HepG2 (cell line): Measurements from ENCODE around the gene PSMA7. TPM values are rescaled to one million over a fixed set of nuclear protein-coding genes. Genes with fewer than 3 reads are reported as not detected.

Experiments
- BRCA1 ChIP-seq: sonication (generic); formaldehyde crosslinking; IDR thresholded peaks from 2 replicates; pipeline ENCODE4 v1.4.0; 2020; ENCODE audit warnings: missing genetic modification reagents
- HNRNPUL1 ChIP-seq: fragments of 200-400 bp; formaldehyde crosslinking; IDR thresholded peaks from 2 replicates; pipeline ENCODE4 v1.6.1; 2017; ENCODE audit warnings: low read depth, mild to moderate bottlenecking, low read length, moderate library complexity
- MEF2D ChIP-seq: sonication (generic); formaldehyde crosslinking; IDR thresholded peaks from 2 replicates; pipeline ENCODE4 v1.5.1; 2020; ENCODE audit warnings: mild to moderate bottlenecking, missing genetic modification reagents
- MXI1 ChIP-seq: IDR thresholded peaks from 3 replicates; pipeline ENCODE4 v1.6.1; 2012; ENCODE audit warnings: low read depth, low read length, inconsistent platforms, borderline replicate concordance
- NFKB2 ChIP-seq: sonication (generic); formaldehyde crosslinking; IDR thresholded peaks from 2 replicates; pipeline ENCODE4 v1.4.0; 2020; ENCODE audit warnings: missing genetic modification reagents, borderline replicate concordance
- RBM22 ChIP-seq: fragments of 200-400 bp; formaldehyde crosslinking; optimal IDR thresholded peaks from 2 replicates; pipeline ENCODE3; 2017; ENCODE audit warnings: mild to moderate bottlenecking, low read length, moderate library complexity
- SNAPC2 ChIP-seq: sonication (generic); formaldehyde crosslinking; IDR thresholded peaks from 2 replicates; pipeline ENCODE4 v1.8.1; 2022; ENCODE audit warnings: mild to moderate bottlenecking, missing genetic modification reagents
- TEAD3 ChIP-seq: optimal IDR thresholded peaks from 2 replicates; pipeline ENCODE3; 2016; ENCODE audit warnings: borderline replicate concordance
- ZBTB20 ChIP-seq: sonication (generic); formaldehyde crosslinking; IDR thresholded peaks from 2 replicates; pipeline ENCODE4 v1.8.1; 2023; ENCODE audit warnings: missing genetic modification reagents, low read depth, mild to moderate bottlenecking, borderline replicate concordance
- ZBTB38 ChIP-seq: sonication (generic); formaldehyde crosslinking; IDR thresholded peaks from 2 replicates; pipeline ENCODE4 v1.5.1; 2020; ENCODE audit warnings: mild to moderate bottlenecking, missing genetic modification reagents
- ZBTB7A ChIP-seq: sonication (generic); formaldehyde crosslinking; IDR thresholded peaks from 2 replicates; pipeline ENCODE4 v1.8.0; 2022; ENCODE audit warnings: mild to moderate bottlenecking, missing genetic modification reagents
- ZNF567 ChIP-seq: sonication (generic); formaldehyde crosslinking; IDR thresholded peaks from 2 replicates; pipeline ENCODE4 v1.8.1; 2023; ENCODE audit warnings: mild to moderate bottlenecking, missing genetic modification reagents, borderline replicate concordance
- polyA plus RNA-seq, 8 experiments: library from polyadenylated mRNA; depleted of rRNA in 3 of 8; stranded (reverse) in 7 of 8; unstranded in 1 of 8; fragments of >200 nt; fragmentation: Illumina TruSeq in 4 of 8; extraction: Trizol in 4 of 8; gene quantifications; 2 replicates each; pipeline versions ENCODE4 v1.2.1 to v1.2.3, GENCODE V29; 2011 to 2016; ENCODE audit warnings: low read depth in 4 of 8, missing spikeins in 1 of 8, mixed read lengths in 1 of 8; ENCODE audit not compliant: insufficient read depth in 1 of 8
- total RNA-seq, 5 experiments: library from RNA; depleted of rRNA; stranded (reverse); fragments of >200 nt; fragmentation: Illumina TruSeq; extraction: Trizol; gene quantifications; 2 replicates each; pipeline ENCODE4 v1.2.3, GENCODE V29; 2016; ENCODE audit warnings: low read depth in 1 of 5
- TF ChIP-seq, protein P1 (sequence below): sonication (generic); formaldehyde crosslinking; IDR thresholded peaks from 2 replicates; pipeline ENCODE4 v1.4.0; 2020; ENCODE audit warnings: mild to moderate bottlenecking, missing genetic modification reagents
- TF ChIP-seq, protein P2 (sequence below): sonication (generic); formaldehyde crosslinking; IDR thresholded peaks from 2 replicates; pipeline ENCODE4 v1.4.0; 2020; ENCODE audit warnings: mild to moderate bottlenecking, missing genetic modification reagents
- TF ChIP-seq, protein P3 (sequence below): IDR thresholded peaks from 2 replicates; pipeline ENCODE4 v1.6.1; 2018; ENCODE audit warnings: missing genetic modification reagents, mild to moderate bottlenecking, missing compliant biosample characterization
- TF ChIP-seq, protein P4 (sequence below): sonication (generic); formaldehyde crosslinking; IDR thresholded peaks from 2 replicates; pipeline ENCODE4 v1.4.0; 2020; ENCODE audit warnings: missing genetic modification reagents
- TF ChIP-seq, protein P5 (sequence below): sonication (generic); formaldehyde crosslinking; conservative IDR thresholded peaks from 2 replicates; pipeline ENCODE4 v1.8.0; 2022; ENCODE audit warnings: mild to moderate bottlenecking, moderate library complexity, missing genetic modification reagents
- TF ChIP-seq, protein P6 (sequence below): sonication (generic); formaldehyde crosslinking; IDR thresholded peaks from 2 replicates; pipeline ENCODE4 v1.4.0; 2020; ENCODE audit warnings: low read depth, missing genetic modification reagents

PSMA7 gene
- total and polyA plus RNA-seq, 2 of the 13 experiments (the other 11 are each of a cell fraction or from before 2014, with no cell fraction given), result 531 to 631 TPM

DNA sequence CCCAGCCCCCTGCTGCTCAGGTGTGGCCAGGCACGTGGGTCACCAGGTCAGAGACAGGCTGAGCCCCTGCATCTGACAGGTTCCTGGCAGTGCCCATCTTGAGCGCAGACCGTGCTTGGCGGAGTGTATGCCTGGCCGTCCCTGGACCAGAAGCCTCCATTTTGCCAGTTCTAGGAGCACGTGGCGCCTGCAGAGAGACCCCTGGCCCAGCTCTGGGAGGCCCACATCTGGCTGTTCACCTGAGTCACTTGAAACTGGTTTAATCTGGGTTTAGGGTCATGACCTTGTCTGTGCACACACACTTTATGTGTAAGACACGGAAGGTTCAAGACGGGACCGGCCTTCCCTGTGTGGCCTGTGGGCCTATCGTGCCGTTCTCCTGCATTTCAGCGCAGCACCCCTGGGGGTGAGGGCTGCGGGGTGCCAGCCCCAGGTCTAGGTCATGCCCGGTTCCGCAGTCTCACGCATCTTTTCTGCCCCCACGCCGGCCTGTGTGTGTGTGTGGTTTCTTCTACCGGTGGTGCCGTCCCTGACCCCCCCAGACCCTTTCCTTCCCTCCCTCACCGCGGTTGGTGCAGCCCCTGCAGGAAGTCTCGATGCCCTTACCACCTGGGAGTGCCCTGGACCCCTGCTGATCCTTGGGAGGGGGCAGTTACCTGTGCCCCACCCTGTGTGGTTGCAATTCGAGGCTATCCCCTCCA, 14.3 kb upstream of the PSMA7 start (continued):
- TF ChIP-seq ZBTB38, result 0 out of 2 replicates have a peak, but pooled peaks have one; percentile 5
- TF ChIP-seq BRCA1 (CRISPR knock-in tag), result no peak
- TF ChIP-seq, protein P1, sequence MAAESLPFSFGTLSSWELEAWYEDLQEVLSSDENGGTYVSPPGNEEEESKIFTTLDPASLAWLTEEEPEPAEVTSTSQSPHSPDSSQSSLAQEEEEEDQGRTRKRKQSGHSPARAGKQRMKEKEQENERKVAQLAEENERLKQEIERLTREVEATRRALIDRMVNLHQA, result no peak
- TF ChIP-seq MEF2D (CRISPR knock-in tag), result no peak
- TF ChIP-seq, protein P2, sequence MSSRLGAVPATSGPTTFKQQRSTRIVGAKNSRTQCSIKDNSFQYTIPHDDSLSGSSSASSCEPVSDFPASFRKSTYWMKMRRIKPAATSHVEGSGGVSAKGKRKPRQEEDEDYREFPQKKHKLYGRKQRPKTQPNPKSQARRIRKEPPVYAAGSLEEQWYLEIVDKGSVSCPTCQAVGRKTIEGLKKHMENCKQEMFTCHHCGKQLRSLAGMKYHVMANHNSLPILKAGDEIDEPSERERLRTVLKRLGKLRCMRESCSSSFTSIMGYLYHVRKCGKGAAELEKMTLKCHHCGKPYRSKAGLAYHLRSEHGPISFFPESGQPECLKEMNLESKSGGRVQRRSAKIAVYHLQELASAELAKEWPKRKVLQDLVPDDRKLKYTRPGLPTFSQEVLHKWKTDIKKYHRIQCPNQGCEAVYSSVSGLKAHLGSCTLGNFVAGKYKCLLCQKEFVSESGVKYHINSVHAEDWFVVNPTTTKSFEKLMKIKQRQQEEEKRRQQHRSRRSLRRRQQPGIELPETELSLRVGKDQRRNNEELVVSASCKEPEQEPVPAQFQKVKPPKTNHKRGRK (CRISPR knock-in tag), result no peak
- no peak for TF ChIP-seq ZBTB20 (CRISPR knock-in tag)
- TF ChIP-seq, protein P3, sequence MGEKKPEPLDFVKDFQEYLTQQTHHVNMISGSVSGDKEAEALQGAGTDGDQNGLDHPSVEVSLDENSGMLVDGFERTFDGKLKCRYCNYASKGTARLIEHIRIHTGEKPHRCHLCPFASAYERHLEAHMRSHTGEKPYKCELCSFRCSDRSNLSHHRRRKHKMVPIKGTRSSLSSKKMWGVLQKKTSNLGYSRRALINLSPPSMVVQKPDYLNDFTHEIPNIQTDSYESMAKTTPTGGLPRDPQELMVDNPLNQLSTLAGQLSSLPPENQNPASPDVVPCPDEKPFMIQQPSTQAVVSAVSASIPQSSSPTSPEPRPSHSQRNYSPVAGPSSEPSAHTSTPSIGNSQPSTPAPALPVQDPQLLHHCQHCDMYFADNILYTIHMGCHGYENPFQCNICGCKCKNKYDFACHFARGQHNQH (CRISPR knock-in tag), result no peak
- TF ChIP-seq HNRNPUL1, result no peak
- no peak for TF ChIP-seq TEAD3 (CRISPR knock-in tag)
- no peak for TF ChIP-seq RBM22
- TF ChIP-seq, protein P4, sequence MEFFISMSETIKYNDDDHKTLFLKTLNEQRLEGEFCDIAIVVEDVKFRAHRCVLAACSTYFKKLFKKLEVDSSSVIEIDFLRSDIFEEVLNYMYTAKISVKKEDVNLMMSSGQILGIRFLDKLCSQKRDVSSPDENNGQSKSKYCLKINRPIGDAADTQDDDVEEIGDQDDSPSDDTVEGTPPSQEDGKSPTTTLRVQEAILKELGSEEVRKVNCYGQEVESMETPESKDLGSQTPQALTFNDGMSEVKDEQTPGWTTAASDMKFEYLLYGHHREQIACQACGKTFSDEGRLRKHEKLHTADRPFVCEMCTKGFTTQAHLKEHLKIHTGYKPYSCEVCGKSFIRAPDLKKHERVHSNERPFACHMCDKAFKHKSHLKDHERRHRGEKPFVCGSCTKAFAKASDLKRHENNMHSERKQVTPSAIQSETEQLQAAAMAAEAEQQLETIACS, result no peak
- TF ChIP-seq NFKB2, result no peak
- TF ChIP-seq ZBTB7A, result 0 out of 2 replicates have a peak, but pooled peaks have one; percentile 24
- TF ChIP-seq, protein P5, sequence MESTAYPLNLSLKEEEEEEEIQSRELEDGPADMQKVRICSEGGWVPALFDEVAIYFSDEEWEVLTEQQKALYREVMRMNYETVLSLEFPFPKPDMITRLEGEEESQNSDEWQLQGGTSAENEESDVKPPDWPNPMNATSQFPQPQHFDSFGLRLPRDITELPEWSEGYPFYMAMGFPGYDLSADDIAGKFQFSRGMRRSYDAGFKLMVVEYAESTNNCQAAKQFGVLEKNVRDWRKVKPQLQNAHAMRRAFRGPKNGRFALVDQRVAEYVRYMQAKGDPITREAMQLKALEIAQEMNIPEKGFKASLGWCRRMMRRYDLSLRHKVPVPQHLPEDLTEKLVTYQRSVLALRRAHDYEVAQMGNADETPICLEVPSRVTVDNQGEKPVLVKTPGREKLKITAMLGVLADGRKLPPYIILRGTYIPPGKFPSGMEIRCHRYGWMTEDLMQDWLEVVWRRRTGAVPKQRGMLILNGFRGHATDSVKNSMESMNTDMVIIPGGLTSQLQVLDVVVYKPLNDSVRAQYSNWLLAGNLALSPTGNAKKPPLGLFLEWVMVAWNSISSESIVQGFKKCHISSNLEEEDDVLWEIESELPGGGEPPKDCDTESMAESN (CRISPR knock-in tag), result no peak
- TF ChIP-seq, protein P6, sequence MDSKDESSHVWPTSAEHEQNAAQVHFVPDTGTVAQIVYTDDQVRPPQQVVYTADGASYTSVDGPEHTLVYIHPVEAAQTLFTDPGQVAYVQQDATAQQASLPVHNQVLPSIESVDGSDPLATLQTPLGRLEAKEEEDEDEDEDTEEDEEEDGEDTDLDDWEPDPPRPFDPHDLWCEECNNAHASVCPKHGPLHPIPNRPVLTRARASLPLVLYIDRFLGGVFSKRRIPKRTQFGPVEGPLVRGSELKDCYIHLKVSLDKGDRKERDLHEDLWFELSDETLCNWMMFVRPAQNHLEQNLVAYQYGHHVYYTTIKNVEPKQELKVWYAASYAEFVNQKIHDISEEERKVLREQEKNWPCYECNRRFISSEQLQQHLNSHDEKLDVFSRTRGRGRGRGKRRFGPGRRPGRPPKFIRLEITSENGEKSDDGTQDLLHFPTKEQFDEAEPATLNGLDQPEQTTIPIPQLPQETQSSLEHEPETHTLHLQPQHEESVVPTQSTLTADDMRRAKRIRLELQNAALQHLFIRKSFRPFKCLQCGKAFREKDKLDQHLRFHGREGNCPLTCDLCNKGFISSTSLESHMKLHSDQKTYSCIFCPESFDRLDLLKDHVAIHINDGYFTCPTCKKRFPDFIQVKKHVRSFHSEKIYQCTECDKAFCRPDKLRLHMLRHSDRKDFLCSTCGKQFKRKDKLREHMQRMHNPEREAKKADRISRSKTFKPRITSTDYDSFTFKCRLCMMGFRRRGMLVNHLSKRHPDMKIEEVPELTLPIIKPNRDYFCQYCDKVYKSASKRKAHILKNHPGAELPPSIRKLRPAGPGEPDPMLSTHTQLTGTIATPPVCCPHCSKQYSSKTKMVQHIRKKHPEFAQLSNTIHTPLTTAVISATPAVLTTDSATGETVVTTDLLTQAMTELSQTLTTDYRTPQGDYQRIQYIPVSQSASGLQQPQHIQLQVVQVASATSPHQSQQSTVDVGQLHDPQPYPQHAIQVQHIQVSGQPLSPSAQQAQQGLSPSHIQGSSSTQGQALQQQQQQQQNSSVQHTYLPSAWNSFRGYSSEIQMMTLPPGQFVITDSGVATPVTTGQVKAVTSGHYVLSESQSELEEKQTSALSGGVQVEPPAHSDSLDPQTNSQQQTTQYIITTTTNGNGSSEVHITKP (CRISPR knock-in tag), result no peak
- TF ChIP-seq ZNF567 (CRISPR knock-in tag), result no peak
- no peak for TF ChIP-seq MXI1
- TF ChIP-seq SNAPC2 (CRISPR knock-in tag), result no peak
